H1 (cell line): ENCODE measurements around the gene INTS1. TPM values are rescaled to one million over a fixed set of nuclear protein-coding genes. Genes with fewer than 3 reads are reported as not detected.

ENCODE experiments used
- CTCF ChIA-PET: fragments of 300-600 bp; sonication (Branson Sonifier 250); formaldehyde crosslinking; loops from one replicate; lab custom pipeline; 2021; ENCODE audit not compliant: partially characterized antibody; lab: Charles Lee
- POLR2A ChIA-PET: fragments of 300-600 bp; sonication (Branson Sonifier 250); formaldehyde crosslinking; loops from one replicate; lab custom pipeline; 2021; ENCODE audit warnings: inconsistent platforms; ENCODE audit not compliant: partially characterized antibody; lab: Charles Lee
- DNase-seq, 2 experiments: peaks; one replicate each; pipeline versions ENCODE4 v3.0.0 to v3.0.0-alpha.2; 2010 to 2022; ENCODE audit warnings: low spot score in 2 of 2, low read depth in 1 of 2, mixed read lengths in 1 of 2
- FAIRE-seq: peaks from 2 replicates; lab custom pipeline; 2011; peaks lifted over from hg19 to GRCh38; lab: Jason Lieb, UNC
- H2AFZ ChIP-seq: 2 replicates; pipeline ENCODE4 v1.8.1; 2012; ENCODE audit warnings: low read length, inconsistent platforms
- H2AK5ac ChIP-seq: 2 replicates; pipeline ENCODE4 v1.6.1; 2013; ENCODE audit warnings: low read depth, low read length
- H2BK120ac ChIP-seq: replicated peaks from 2 replicates; pipeline ENCODE3; 2013; ENCODE audit warnings: low read depth, low read length, inconsistent platforms
- H2BK12ac ChIP-seq: 2 replicates; pipeline ENCODE4 v1.6.1; 2013; ENCODE audit warnings: low read depth, low read length
- H2BK15ac ChIP-seq: 2 replicates; pipeline ENCODE4 v1.6.1; 2013; ENCODE audit warnings: low read length
- H2BK20ac ChIP-seq: 2 replicates; pipeline ENCODE4 v1.6.1; 2013; ENCODE audit warnings: low read length
- H2BK5ac ChIP-seq: 2 replicates; pipeline ENCODE4 v1.6.1; 2013; ENCODE audit warnings: low read depth, low read length
- H3K14ac ChIP-seq: 2 replicates; pipeline ENCODE4 v1.6.1; 2013; ENCODE audit warnings: inconsistent platforms; ENCODE audit not compliant: insufficient read length
- H3K18ac ChIP-seq: 2 replicates; pipeline ENCODE4 v1.6.1; 2013; ENCODE audit warnings: low read length; ENCODE audit errors: extremely low read depth
- H3K23ac ChIP-seq: 2 replicates; pipeline ENCODE4 v1.6.1; 2013; ENCODE audit warnings: inconsistent platforms; ENCODE audit not compliant: insufficient read length
- H3K23me2 ChIP-seq: 2 replicates; pipeline ENCODE4 v1.6.1; 2013; ENCODE audit warnings: low read depth, low read length
- H3K27ac ChIP-seq: 2 replicates; pipeline ENCODE4 v1.6.1; 2011; ENCODE audit warnings: low read depth, low read length, inconsistent platforms
- H3K27me3 ChIP-seq, 4 experiments: replicated peaks in 1 of 4; 1 replicate in 1 of 4; 2 replicates in 3 of 4; pipeline versions ENCODE4 v1.6.1 to v1.8.1; 2011 to 2013; ENCODE audit warnings: low read length in 3 of 4, mild to moderate bottlenecking in 3 of 4, inconsistent platforms in 2 of 4, mixed read lengths in 2 of 4, moderate library complexity in 1 of 4; ENCODE audit not compliant: control insufficient read depth in 3 of 4, insufficient read depth in 3 of 4; ENCODE audit errors: extremely low read depth in 1 of 4
- H3K36me3 ChIP-seq, 4 experiments: 2 replicates each; pipeline versions ENCODE4 v1.6.1 to v1.8.1; 2011 to 2013; ENCODE audit warnings: mild to moderate bottlenecking in 4 of 4, low read length in 3 of 4, moderate library complexity in 2 of 4, control low read depth in 1 of 4, inconsistent platforms in 1 of 4; ENCODE audit not compliant: insufficient read depth in 4 of 4, control insufficient read depth in 2 of 4
- H3K4ac ChIP-seq: replicated peaks from 2 replicates; pipeline ENCODE3; 2013; ENCODE audit warnings: low read length, low read depth, mixed read lengths, inconsistent platforms; ENCODE audit not compliant: insufficient read length
- H3K4me1 ChIP-seq, 4 experiments: replicated peaks in 1 of 4; 1 replicate in 1 of 4; 2 replicates in 3 of 4; pipeline versions ENCODE4 v1.6.1 to v1.8.1; 2011 to 2013; ENCODE audit warnings: low read length in 3 of 4, inconsistent platforms in 2 of 4, mixed read lengths in 1 of 4; ENCODE audit not compliant: insufficient read depth in 4 of 4, control insufficient read depth in 3 of 4
- H3K4me2 ChIP-seq, 2 experiments: 2 replicates each; pipeline versions ENCODE4 v1.6.1 to v1.8.1; 2011 to 2013; ENCODE audit warnings: low read depth in 2 of 2, low read length in 2 of 2, control low read depth in 1 of 2, inconsistent platforms in 1 of 2, mild to moderate bottlenecking in 1 of 2; ENCODE audit not compliant: insufficient read depth in 1 of 2
- H3K4me3 ChIP-seq, 4 experiments: fragments of 200-600, 300-600 bp in 1 of 4; sonication (generic), shearing (Covaris generic), sonication (Bioruptor Twin) in 1 of 4; 2 replicates each; pipeline versions ENCODE4 v1.5.1 to v1.8.1; 2011 to 2016; ENCODE audit warnings: low read length in 4 of 4, low read depth in 3 of 4, control low read depth in 2 of 4, inconsistent platforms in 2 of 4, mild to moderate bottlenecking in 2 of 4, mixed read lengths in 1 of 4, moderate library complexity in 1 of 4; ENCODE audit not compliant: insufficient read depth in 2 of 4; ENCODE audit errors: extremely low read depth in 1 of 4
- H3K56ac ChIP-seq: replicated peaks from 2 replicates; pipeline ENCODE3; 2013; ENCODE audit warnings: low read depth, mild to moderate bottlenecking, mixed read lengths, low read length, inconsistent platforms; ENCODE audit not compliant: insufficient read length
- H3K79me1 ChIP-seq: 2 replicates; pipeline ENCODE4 v1.6.1; 2013; ENCODE audit warnings: low read depth, low read length, control low read depth
- H3K79me2 ChIP-seq, 2 experiments: 2 replicates each; pipeline versions ENCODE4 v1.6.1 to v1.8.1; 2012 to 2013; ENCODE audit warnings: low read length in 2 of 2, mild to moderate bottlenecking in 2 of 2, inconsistent platforms in 1 of 2; ENCODE audit not compliant: insufficient read depth in 2 of 2, control insufficient read depth in 1 of 2
- H3K9ac ChIP-seq, 4 experiments: replicated peaks in 1 of 4; 1 replicate in 1 of 4; 2 replicates in 3 of 4; pipeline versions ENCODE4 v1.6.1 to v1.8.1; 2011 to 2013; ENCODE audit warnings: low read depth in 3 of 4, low read length in 3 of 4, control low read depth in 2 of 4, mild to moderate bottlenecking in 2 of 4, moderate library complexity in 2 of 4, inconsistent platforms in 1 of 4; ENCODE audit errors: extremely low read depth in 1 of 4
- H3K9me3 ChIP-seq, 2 experiments: 2 replicates each; pipeline versions ENCODE4 v1.6.1 to v1.8.1; 2012 to 2013; ENCODE audit warnings: mild to moderate bottlenecking in 2 of 2, moderate library complexity in 2 of 2, control low read depth in 1 of 2, inconsistent platforms in 1 of 2, low read depth in 1 of 2, low read length in 1 of 2, mixed read lengths in 1 of 2; ENCODE audit not compliant: insufficient read depth in 2 of 2
- H4K20me1 ChIP-seq, 2 experiments: replicated peaks in 1 of 2; 2 replicates each; pipeline versions ENCODE3 to v1.8.1; 2011 to 2013; ENCODE audit warnings: inconsistent platforms in 2 of 2, low read length in 2 of 2, mild to moderate bottlenecking in 1 of 2; ENCODE audit not compliant: insufficient read depth in 2 of 2, control insufficient read depth in 1 of 2
- H4K5ac ChIP-seq: 2 replicates; pipeline ENCODE4 v1.6.1; 2013; ENCODE audit warnings: low read length, low read depth, mixed read lengths, inconsistent platforms; ENCODE audit not compliant: insufficient read length
- H4K8ac ChIP-seq: 2 replicates; pipeline ENCODE4 v1.8.0; 2013; ENCODE audit warnings: mild to moderate bottlenecking, moderate library complexity, low read length, inconsistent platforms; ENCODE audit not compliant: insufficient read depth; ENCODE audit errors: extremely low read depth
- H4K91ac ChIP-seq: replicated peaks from 2 replicates; pipeline ENCODE3; 2013; ENCODE audit warnings: low read length, mixed read lengths, inconsistent platforms; ENCODE audit not compliant: insufficient read length
- ASH2L ChIP-seq: fragments of 200-600, 300-600 bp; sonication (generic); IDR thresholded peaks from one replicate; pipeline ENCODE4 v1.7.1; 2017; ENCODE audit warnings: low read length
- BACH1 ChIP-seq: IDR thresholded peaks from 2 replicates; pipeline ENCODE4 v1.6.1; 2012; ENCODE audit warnings: low read length, improper control_type of control experiment
- EZH2 ChIP-seq: fragments of 200-600 bp; sonication (generic); IDR thresholded peaks from 2 replicates; pipeline ENCODE4 v1.7.1; 2012; ENCODE audit warnings: low read depth, mild to moderate bottlenecking, moderate library complexity, low read length, inconsistent platforms; ENCODE audit not compliant: severe bottlenecking
- SP1 ChIP-seq: IDR thresholded peaks from 2 replicates; pipeline ENCODE4 v1.6.1; 2011; ENCODE audit warnings: low read depth, low read length
- SP2 ChIP-seq: IDR thresholded peaks from 2 replicates; pipeline ENCODE4 v1.6.1; 2012; ENCODE audit warnings: mild to moderate bottlenecking, low read length, inconsistent platforms
- TAF1 ChIP-seq: IDR thresholded peaks from 2 replicates; pipeline ENCODE4 v1.6.1; 2011; ENCODE audit warnings: mild to moderate bottlenecking, low read depth, low read length
- WGBS, 2 experiments: shearing (Covaris generic) in 1 of 2; methylation state at CpG; one replicate each; pipeline versions ENCODE4 v1.1.6 to v1.1.7; 2013 to 2015; ENCODE audit warnings: low lambda C conversion rate in 2 of 2, mixed read lengths in 2 of 2, inconsistent platforms in 1 of 2, low coverage in 1 of 2, missing lambda C conversion rate in 1 of 2; ENCODE audit not compliant: insufficient replicate concordance in 2 of 2, insufficient coverage in 1 of 2, insufficient read length in 1 of 2; ENCODE audit errors: extremely low coverage in 1 of 2, missing lambda C conversion rate in 1 of 2; 5-methylcytosine and 5-hydroxymethylcytosine counted together
- polyA plus RNA-seq, 7 experiments: library from polyadenylated mRNA; depleted of rRNA in 3 of 7; stranded (reverse) in 5 of 7; unstranded in 2 of 7; fragments of >200 nt in 5 of 7; fragments of 200-250 nt in 2 of 7; gene quantifications; 1 replicate in 5 of 7; 2 replicates in 1 of 7; 4 replicates in 1 of 7; pipeline versions ENCODE4 v1.2.1 to v1.2.3, GENCODE V29; 2011 to 2013; ENCODE audit warnings: missing spikeins in 2 of 7, mixed read lengths in 2 of 7
- total RNA-seq: library from RNA; stranded (reverse); fragmentation: NEBNext Ultra II Directional; extraction: Animal tissue kit (Norgen Biotek cat#: 25700); gene quantifications from 2 replicates; pipeline ENCODE4 v1.2.1, GENCODE V29; 2021

Gene INTS1
- total and polyA plus RNA-seq, 2 of the 8 experiments (the other 6 are each of a cell fraction or from before 2014, with no cell fraction given): 76.9 to 104 TPM

DNA sequence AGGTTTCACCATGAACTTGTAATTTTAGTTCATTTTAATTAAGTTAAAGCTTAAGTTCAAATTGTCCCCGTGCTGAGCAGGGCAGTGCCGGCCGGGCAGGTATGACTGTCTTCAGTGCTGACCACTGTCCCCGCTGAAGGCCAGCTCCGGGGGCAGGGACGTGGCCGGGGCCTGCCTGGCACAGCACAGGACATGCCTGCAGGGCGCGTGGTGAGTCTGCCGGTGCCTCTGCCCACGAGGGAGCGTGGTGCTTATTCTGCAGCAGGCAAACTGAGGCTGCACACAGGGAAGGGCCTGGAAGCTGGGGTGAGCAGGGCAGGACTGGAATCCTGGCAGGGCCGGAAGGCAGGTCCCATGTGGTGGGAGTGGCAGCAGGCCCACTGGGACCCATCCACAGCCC lies 54.7 kb downstream of the INTS1 start:
- H2BK120ac ChIP-seq: no peak overlapping the region
- no peak overlapping the region for H3K23ac ChIP-seq
- no peaks in the 10 kb centered on the region for H3K23me2 ChIP-seq
- H4K91ac ChIP-seq: no peak overlapping the region
- H3K79me1 ChIP-seq: no peaks in the 10 kb centered on the region
- H2AK5ac ChIP-seq: no peak overlapping the region
- H4K8ac ChIP-seq: no peak overlapping the region
- H3K18ac ChIP-seq: no peak overlapping the region; the same call in 1 of the 2 replicates
- ChIA-PET POLR2A (no interaction called here), CTCF (interaction anchor here (1.1 to 6.7 kb wide), 8 partner anchors 8 to 255 kb away, joined by 3 to 35 read pairs (median 4); no protein-coding TSS in a partner anchor)
- no peak overlapping the region for H3K9ac ChIP-seq
- H2BK15ac ChIP-seq: no peak overlapping the region
- H4K5ac ChIP-seq: no peak overlapping the region
- H3K36me3 ChIP-seq: no peaks in the 10 kb centered on the region
- no peak for TF ChIP-seq SP1
- no peak for TF ChIP-seq ASH2L
- TF ChIP-seq BACH1: no peak
- TF ChIP-seq EZH2: no peak
- TF ChIP-seq SP2: no peak
- no peak for TF ChIP-seq TAF1
- TF ChIP-seq, all 59 proteins: peak for 0
- Histone ChIP-seq H3K4me2 (no peak overlapping the region), H3K9me3 (no peaks in the 10 kb centered on the region), H2BK5ac (no peak overlapping the region), H2BK20ac (no peak overlapping the region), H3K27ac (no peak overlapping the region), H3K56ac (no peak overlapping the region), H4K20me1 (no peaks in the 10 kb centered on the region), H3K4ac (no peak overlapping the region), H3K79me2 (no peaks in the 10 kb centered on the region), H2BK12ac (no peak overlapping the region), H3K4me1 (no peaks in the 10 kb centered on the region; a peak in 1 of 7 replicates), H3K27me3 (no peaks in the 10 kb centered on the region), H3K4me3 (no peak overlapping the region), H2AFZ (no peak overlapping the region), H3K14ac (no peak overlapping the region)
- no peak for DNase-seq
- WGBS, 2 experiments: 95% methylated on average over 13 of the region's 13 CpGs; no CpG with 5 or more reads in 1 of the 2 experiments
- no peak for FAIRE-seq
